ENCODE data around the gene CES4A. TPM values are rescaled to one million over a fixed set of nuclear protein-coding genes. Genes with fewer than 3 reads are reported as not detected.
A peak's percentile ranks its signal among the peaks of the same experiment; 100 is the strongest.

The CES4A gene
- total RNA-seq, 2 donors from 2014 or later = 7.8 to 20.6 TPM

DNA sequence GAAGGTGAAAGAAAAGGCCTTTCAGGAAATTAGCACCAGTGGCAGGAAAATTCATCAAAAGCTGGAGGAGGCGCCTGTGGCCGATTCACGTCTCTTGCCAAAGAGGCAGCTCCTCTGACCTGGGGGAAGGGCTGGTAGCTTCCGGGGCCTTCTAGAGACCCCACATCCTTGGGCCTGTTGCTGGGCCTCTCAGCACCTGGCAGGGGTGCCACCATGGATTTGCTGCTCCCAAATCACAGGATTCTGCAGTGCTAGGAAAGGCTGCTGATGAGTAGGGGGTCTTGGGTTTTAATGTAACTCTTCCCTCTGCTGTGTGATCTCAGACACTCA lies 29.0 kb downstream of the CES4A start:
- no peak for DNase-seq (ENCODE audit: low spot score)
- Histone ChIP-seq H3K27ac (no peak overlapping the region), H3K27me3 (no peaks in the 10 kb centered on the region), H3K4me1 (peaks cover 0 to 19% of the 10 kb centered on the region in 2 donors), H3K9me3 (no peaks in the 10 kb centered on the region), H3K4me3 (no peak overlapping the region), H3K36me3 (no peaks in the 10 kb centered on the region)
- TF ChIP-seq, protein P1, sequence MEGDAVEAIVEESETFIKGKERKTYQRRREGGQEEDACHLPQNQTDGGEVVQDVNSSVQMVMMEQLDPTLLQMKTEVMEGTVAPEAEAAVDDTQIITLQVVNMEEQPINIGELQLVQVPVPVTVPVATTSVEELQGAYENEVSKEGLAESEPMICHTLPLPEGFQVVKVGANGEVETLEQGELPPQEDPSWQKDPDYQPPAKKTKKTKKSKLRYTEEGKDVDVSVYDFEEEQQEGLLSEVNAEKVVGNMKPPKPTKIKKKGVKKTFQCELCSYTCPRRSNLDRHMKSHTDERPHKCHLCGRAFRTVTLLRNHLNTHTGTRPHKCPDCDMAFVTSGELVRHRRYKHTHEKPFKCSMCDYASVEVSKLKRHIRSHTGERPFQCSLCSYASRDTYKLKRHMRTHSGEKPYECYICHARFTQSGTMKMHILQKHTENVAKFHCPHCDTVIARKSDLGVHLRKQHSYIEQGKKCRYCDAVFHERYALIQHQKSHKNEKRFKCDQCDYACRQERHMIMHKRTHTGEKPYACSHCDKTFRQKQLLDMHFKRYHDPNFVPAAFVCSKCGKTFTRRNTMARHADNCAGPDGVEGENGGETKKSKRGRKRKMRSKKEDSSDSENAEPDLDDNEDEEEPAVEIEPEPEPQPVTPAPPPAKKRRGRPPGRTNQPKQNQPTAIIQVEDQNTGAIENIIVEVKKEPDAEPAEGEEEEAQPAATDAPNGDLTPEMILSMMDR (IDR thresholded peaks at IDR 0.05) = no peak

DNA sequence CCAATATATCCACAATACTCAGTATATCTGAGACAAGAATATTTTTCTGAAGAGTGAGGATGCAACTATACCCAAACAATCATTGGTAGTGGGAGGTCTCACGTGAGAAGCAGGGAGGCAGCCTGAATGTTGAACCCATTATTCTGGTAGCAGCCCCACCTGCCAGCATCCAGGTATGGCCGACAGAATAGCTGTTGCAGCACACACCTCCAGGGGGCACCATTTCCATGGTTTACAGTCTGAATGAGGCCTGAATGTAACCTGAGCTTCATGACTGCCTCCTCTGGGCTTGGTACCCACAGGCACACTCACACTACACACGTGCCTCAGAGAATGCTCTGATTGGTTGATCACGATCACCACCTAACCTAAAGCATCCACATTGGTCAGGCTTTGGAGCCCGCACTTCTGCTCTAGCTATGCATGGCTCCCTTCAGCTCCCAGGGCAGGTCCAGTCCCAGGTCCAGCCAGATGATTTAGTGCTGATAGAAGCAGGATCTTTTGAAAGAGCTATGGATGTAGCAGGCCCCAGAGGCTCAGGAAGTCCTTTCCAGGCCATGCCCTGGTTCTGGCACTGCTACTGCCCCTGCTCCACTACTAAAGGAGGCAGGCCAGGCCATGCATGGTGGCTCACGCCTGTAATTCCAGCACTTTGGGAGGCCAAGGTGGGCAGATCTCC lies 29.6 kb downstream of the CES4A start:
- TF ChIP-seq, protein P1 (IDR thresholded peaks at IDR 0.05) = peak in 1 of 2 donors; percentile 61
- DNase-seq (ENCODE audit: low spot score) = no peak
- Histone ChIP-seq H3K36me3 (no peaks in the 10 kb centered on the region), H3K27me3 (no peaks in the 10 kb centered on the region), H3K27ac (no peak overlapping the region), H3K9me3 (no peaks in the 10 kb centered on the region), H3K4me3 (no peak overlapping the region), H3K4me1 (peaks cover 0 to 17% of the 10 kb centered on the region in 2 donors)

DNA sequence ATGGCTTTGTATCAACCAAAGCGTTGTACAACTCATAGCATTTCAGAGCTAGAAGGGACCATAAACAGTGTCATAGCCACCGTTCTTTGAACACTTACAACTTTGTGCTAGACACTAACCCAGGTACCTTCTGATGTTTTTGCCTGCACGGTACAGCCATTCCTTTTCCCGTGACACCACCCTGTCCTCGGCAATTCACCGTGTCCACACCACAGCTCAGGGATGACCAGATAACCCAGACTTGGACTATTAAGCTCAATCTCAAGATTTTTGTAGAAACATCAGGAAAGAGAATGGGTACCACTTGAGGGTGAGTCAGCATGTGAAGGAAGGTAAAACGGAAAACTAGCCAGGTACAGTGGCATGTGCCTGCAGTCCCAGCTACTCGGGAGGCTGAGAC lies 30.8 kb downstream of the CES4A start:
- TF ChIP-seq, protein P1 (IDR thresholded peaks at IDR 0.05) = no peak
- Histone ChIP-seq H3K27me3 (no peaks in the 10 kb centered on the region), H3K36me3 (no peaks in the 10 kb centered on the region), H3K27ac (no peak overlapping the region), H3K9me3 (no peaks in the 10 kb centered on the region), H3K4me1 (peaks cover 0 to 7% of the 10 kb centered on the region in 2 donors), H3K4me3 (no peak overlapping the region)
- DNase-seq (ENCODE audit: low spot score) = no peak

DNA sequence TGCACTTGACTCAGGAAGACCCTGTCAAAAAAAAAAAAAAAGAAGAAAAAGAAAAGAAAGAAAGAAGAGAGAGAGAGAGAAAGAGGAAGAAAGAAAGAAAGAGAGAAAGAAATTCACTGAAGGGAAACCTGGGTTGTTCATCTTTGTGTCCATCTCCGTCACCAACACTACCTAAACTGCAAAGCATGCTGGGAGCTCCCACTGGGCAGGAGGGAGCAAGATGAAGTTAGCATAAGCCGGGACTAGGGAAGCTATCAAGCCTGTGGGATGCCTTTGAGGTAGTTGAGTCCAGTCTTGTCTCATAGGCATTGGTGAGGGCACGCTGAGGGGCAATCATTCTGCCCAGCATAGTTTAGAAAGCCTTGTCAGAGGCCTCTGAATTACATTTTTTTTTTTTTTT lies 32.9 kb downstream of the CES4A start:
- Histone ChIP-seq H3K36me3 (no peaks in the 10 kb centered on the region), H3K9me3 (no peaks in the 10 kb centered on the region), H3K4me1 (no peaks in the 10 kb centered on the region), H3K27ac (no peak overlapping the region), H3K27me3 (no peaks in the 10 kb centered on the region), H3K4me3 (no peak overlapping the region)
- no peak for DNase-seq (ENCODE audit: low spot score)
- TF ChIP-seq, protein P1 (IDR thresholded peaks at IDR 0.05) = no peak

DNA sequence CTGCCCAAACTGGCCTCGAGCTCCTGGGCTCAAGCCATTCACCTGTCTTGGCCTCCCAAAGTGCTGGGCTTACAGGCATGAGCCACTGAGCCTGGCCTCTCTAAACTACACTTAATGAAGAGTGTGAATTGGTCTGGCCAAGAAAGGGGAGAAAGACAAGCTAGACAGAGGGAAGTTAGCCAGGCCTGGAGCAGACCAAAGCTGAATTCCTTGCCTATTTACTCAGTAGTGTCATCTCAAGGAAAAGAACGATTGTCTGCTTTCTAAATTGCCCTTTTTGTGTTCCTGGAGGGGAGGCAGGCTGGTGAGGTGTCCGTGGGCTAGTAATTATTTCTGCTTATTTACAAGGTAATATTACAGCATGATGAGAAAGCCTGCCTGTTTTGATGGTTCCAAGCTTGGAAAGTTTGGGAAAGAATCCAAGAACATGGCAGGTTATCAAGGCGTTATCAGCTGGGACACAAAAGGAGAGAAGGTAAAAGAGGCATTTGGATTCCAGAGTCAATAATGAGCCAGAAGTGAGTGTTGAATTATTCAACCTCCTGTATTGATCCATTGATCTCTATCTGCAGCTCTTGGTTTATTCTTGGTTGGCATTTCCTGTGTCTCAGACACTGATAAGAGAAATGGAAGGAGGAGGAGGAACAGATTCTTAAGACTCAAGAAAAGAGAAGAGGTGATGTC lies 34.3 kb downstream of the CES4A start:
- no peaks in the 10 kb centered on the region for H3K4me1 ChIP-seq
- DNase-seq (ENCODE audit: low spot score) = peak; percentile 38
- no peaks in the 10 kb centered on the region for H3K36me3 ChIP-seq
- H3K27ac ChIP-seq = no peak overlapping the region
- no peaks in the 10 kb centered on the region for H3K9me3 ChIP-seq
- no peaks in the 10 kb centered on the region for H3K27me3 ChIP-seq
- no peak overlapping the region for H3K4me3 ChIP-seq
- TF ChIP-seq, protein P1 (IDR thresholded peaks at IDR 0.05) = no peak
